Cardiac muscle cell (in vitro differentiated cells and primary cell): ENCODE results near the gene CACNA2D4. TPM values are rescaled to one million over a fixed set of nuclear protein-coding genes. Genes with fewer than 3 reads are reported as not detected.

Source experiments
- DNase-seq, 2 donors: peaks; one replicate each; pipeline versions ENCODE4 v3.0.0 to v3.0.0-alpha.2; 2010 to 2017; ENCODE audit warnings: low read depth in 1 of 2, low spot score in 1 of 2
- H3K27ac ChIP-seq: fragments of 200-600 bp; sonication (generic); 2 replicates; pipeline ENCODE4 v1.5.1; 2016
- H3K27me3 ChIP-seq: fragments of 200-600 bp; sonication (generic); 2 replicates; pipeline ENCODE4 v1.6.0; 2016; ENCODE audit warnings: control low read depth
- H3K36me3 ChIP-seq: fragments of 200-600 bp; sonication (generic); 2 replicates; pipeline ENCODE4 v1.5.1; 2016; ENCODE audit warnings: control low read depth
- H3K4me1 ChIP-seq: fragments of 200-600 bp; sonication (generic); 2 replicates; pipeline ENCODE4 v1.8.1; 2017; ENCODE audit warnings: low read depth, mild to moderate bottlenecking, mixed run types
- H3K4me3 ChIP-seq: fragments of 200-600 bp; sonication (generic); 2 replicates; pipeline ENCODE4 v1.5.1; 2016; ENCODE audit warnings: mild to moderate bottlenecking
- H3K9me3 ChIP-seq: fragments of 200-600 bp; sonication (generic); 2 replicates; pipeline ENCODE4 v1.5.1; 2017; ENCODE audit warnings: low read depth, mild to moderate bottlenecking, control low read depth
- polyA plus RNA-seq: library from polyadenylated mRNA; unstranded; fragments of >200 nt; fragmentation: Nextera tagmentation; extraction: Ambion mirVana; gene quantifications from 2 replicates; pipeline ENCODE4 v1.2.1, GENCODE V29; 2016
- total RNA-seq: library from RNA; depleted of rRNA; stranded (reverse); fragments of >200 nt; gene quantifications from 2 replicates; pipeline ENCODE4 v1.2.3, GENCODE V29; 2016
- TF ChIP-seq, protein P1 (sequence below): IDR thresholded peaks from 2 replicates; pipeline ENCODE4 v1.5.1; 2012; ENCODE audit warnings: low read depth, mild to moderate bottlenecking, low read length

The CACNA2D4 gene
- total and polyA plus RNA-seq, 2 experiments from 2014 or later: 0.39 to 1.3 TPM

DNA sequence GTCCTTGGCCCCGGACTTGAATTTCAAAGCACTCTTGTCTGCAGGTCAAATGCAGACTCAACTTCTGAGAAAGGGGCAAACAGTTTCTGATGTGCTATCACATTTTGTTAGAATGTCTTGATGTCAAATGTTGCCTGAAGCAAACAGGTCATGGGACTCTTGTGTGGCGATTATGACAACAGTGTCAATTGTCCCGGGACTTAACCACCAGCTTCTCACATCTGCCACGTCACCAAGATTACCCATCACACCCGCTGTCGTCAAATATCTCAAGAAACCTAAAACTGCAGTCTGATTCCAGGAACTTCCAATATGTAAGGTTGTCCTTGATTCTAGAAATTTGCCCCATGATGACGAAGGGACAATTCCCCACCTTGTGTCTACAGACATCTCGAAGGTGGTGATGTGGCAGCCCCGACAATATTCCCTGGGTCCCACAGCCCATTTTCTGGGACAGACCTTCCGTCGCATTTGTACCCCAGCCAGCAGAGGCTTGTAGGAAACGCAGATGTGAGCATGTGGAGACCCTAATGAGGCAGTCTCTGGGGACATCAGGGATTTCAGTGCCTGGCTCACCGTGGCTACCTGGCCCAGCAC lies 76.8 kb downstream of the CACNA2D4 start:
- Histone ChIP-seq H3K4me3 (no peak overlapping the region), H3K27me3 (no peaks in the 10 kb centered on the region), H3K4me1 (no peaks in the 10 kb centered on the region), H3K9me3 (no peaks in the 10 kb centered on the region), H3K27ac (no peak overlapping the region), H3K36me3 (no peaks in the 10 kb centered on the region)
- TF ChIP-seq, protein P1, sequence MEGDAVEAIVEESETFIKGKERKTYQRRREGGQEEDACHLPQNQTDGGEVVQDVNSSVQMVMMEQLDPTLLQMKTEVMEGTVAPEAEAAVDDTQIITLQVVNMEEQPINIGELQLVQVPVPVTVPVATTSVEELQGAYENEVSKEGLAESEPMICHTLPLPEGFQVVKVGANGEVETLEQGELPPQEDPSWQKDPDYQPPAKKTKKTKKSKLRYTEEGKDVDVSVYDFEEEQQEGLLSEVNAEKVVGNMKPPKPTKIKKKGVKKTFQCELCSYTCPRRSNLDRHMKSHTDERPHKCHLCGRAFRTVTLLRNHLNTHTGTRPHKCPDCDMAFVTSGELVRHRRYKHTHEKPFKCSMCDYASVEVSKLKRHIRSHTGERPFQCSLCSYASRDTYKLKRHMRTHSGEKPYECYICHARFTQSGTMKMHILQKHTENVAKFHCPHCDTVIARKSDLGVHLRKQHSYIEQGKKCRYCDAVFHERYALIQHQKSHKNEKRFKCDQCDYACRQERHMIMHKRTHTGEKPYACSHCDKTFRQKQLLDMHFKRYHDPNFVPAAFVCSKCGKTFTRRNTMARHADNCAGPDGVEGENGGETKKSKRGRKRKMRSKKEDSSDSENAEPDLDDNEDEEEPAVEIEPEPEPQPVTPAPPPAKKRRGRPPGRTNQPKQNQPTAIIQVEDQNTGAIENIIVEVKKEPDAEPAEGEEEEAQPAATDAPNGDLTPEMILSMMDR: no peak
- DNase-seq: no peak

DNA sequence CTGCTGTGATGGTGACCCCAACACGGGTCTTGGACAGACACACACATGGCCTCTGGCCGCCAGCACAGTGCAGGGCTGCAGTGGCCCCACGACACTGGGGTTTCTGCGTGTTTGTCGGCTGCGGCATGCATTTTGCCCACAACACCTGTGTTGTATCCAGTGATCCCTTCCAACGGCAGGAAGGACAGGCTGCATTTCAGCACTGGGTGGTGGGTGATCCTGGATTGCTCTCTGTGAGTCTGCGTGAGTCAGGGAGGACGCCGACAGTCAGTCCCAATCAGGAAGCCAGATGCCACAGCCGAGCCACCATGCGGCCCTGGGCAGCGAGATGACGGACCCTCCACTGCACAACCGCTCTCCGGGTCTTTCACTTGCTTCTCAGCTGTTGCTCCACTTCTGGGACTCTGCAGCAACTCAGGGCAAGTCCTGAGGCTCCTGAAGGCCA lies 77.4 kb downstream of the CACNA2D4 start:
- Histone ChIP-seq H3K36me3 (no peaks in the 10 kb centered on the region), H3K27me3 (no peaks in the 10 kb centered on the region), H3K4me3 (no peak overlapping the region), H3K27ac (no peak overlapping the region), H3K4me1 (no peaks in the 10 kb centered on the region), H3K9me3 (no peaks in the 10 kb centered on the region)
- DNase-seq: no peak
- TF ChIP-seq, protein P1: no peak

DNA sequence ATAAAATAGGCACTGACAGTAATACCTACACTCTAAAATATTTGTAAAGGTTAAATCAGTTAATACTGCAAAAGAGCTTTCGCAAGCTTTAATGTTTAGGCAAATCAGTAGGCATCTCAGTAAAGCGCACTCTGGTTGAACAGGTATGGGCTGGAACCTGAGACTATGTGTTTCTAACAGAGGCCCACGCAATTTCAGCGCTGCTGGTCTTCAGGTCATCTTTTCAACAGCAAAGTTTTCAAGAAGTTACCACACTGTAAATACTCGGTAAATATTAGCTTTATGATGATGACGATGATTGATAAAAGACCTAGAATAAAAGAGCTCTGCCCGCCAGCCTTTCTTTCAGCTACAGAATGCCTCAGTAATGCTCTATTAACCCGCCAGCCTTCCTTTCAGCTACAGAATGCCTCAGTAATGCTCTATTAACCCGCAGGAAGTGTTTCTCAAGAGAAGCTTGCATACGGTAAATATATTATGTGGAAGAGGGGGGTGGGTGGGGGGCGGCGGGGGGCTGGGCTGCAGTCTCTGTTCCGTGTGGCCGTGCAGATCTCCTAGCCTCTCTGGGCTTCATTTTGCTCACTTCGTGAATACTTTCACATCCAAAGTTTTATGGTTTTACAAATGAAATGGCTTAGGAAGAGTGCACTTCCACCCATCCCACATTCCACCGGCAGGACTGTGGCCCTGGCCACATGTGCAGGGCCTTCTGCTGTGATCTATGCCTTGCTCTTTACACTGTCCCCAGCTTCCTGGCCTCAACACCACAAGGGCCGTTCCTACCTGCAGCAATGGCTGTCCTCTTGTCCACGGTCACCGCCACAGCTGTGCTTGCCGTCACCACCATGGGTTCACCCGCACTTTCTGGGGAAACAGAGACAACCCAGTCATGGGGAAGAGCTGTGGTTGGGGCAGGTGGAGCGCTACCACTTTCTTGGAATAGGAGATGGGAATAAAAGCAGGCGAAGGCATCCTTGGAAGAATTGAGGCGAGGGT lies 78.2 kb downstream of the CACNA2D4 start:
- TF ChIP-seq, protein P1: no peak
- Histone ChIP-seq H3K27me3 (no peaks in the 10 kb centered on the region), H3K27ac (no peak overlapping the region), H3K9me3 (no peaks in the 10 kb centered on the region), H3K4me1 (no peaks in the 10 kb centered on the region), H3K4me3 (no peak overlapping the region), H3K36me3 (no peaks in the 10 kb centered on the region)
- DNase-seq: no peak

DNA sequence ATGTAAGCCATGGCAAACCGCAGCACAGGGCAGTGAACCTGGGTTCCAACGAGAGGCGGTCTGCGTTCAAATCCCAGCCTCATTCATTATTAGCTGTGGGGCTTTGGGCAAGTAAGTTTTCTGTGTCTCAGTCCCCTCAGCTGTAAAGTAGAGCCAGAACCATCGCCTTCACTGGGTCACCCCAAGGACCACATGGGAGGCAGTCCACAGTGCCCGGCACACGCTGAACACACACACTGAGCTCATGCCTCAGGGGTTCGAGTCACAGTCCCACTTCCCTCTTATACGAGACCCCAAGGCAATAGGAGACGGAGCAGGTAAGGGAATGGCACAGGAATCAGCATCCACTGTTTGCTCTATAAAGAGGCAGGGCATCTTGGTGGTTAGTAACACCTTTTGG lies 79.0 kb downstream of the CACNA2D4 start:
- Histone ChIP-seq H3K36me3 (no peaks in the 10 kb centered on the region), H3K4me3 (no peak overlapping the region), H3K4me1 (no peaks in the 10 kb centered on the region), H3K27ac (no peak overlapping the region), H3K27me3 (peaks cover 7% of the 10 kb centered on the region), H3K9me3 (no peaks in the 10 kb centered on the region)
- DNase-seq: no peak
- TF ChIP-seq, protein P1: no peak

DNA sequence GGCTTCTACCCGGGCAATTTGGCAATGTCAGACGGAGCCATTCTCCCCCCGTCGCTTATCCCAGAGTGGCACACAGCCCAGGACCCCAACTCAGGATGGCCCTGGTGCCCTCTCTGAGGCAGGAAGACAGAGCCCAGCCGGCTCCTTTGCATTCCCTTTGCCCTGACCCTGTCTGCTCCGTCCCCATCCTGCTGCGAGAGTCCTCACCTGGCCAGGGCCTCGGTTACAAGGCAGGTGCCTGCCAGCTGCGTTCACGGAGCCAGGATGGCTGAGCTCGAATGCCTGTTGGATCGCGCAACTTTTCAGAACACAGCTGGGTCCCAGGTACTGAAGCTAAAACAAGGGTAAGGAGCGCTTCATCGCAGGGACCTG lies 79.5 kb downstream of the CACNA2D4 start:
- no peak for DNase-seq
- TF ChIP-seq, protein P1: no peak
- H3K36me3 ChIP-seq: no peaks in the 10 kb centered on the region
- peaks cover 8% of the 10 kb centered on the region for H3K27me3 ChIP-seq
- no peaks in the 10 kb centered on the region for H3K9me3 ChIP-seq
- H3K27ac ChIP-seq: no peak overlapping the region
- H3K4me3 ChIP-seq: no peak overlapping the region
- H3K4me1 ChIP-seq: no peaks in the 10 kb centered on the region
